H1 (cell line): ENCODE results near the gene NEDD9. TPM values are rescaled to one million over a fixed set of nuclear protein-coding genes. Genes with fewer than 3 reads are reported as not detected.
A peak's percentile ranks its signal among the peaks of the same experiment; 100 is the strongest.

ENCODE experiments used
- CHD7 ChIP-seq: fragments of 300-600 bp; sonication (generic); IDR thresholded peaks from 2 replicates; pipeline ENCODE4 v1.7.1; 2012; ENCODE audit warnings: low read length, moderate library complexity, mild to moderate bottlenecking, inconsistent platforms; ENCODE audit not compliant: insufficient replicate concordance
- CTCF ChIP-seq, 3 experiments: IDR thresholded peaks; 1 replicate in 2 of 3; 2 replicates in 1 of 3; pipeline versions ENCODE4 v1.5.1 to v1.6.1; 2011; ENCODE audit warnings: low read length in 3 of 3, mild to moderate bottlenecking in 3 of 3, inconsistent platforms in 2 of 3, low read depth in 1 of 3, moderate library complexity in 1 of 3; ENCODE audit not compliant: insufficient read depth in 1 of 3; ENCODE audit errors: control extremely low read depth in 1 of 3
- JUN ChIP-seq: IDR thresholded peaks from 2 replicates; pipeline ENCODE4 v1.6.1; 2011; ENCODE audit warnings: low read depth, mild to moderate bottlenecking, improper control_type of control experiment, low read length
- PHF8 ChIP-seq: fragments of 200-600 bp; sonication (generic); conservative IDR thresholded peaks from 2 replicates; pipeline ENCODE4 v1.7.1; 2012; ENCODE audit warnings: low read depth, mild to moderate bottlenecking, inconsistent platforms, low read length, moderate library complexity
- POLR2A ChIP-seq, 2 experiments: IDR thresholded peaks; 1 replicate in 1 of 2; 2 replicates in 1 of 2; pipeline ENCODE4 v1.6.1; 2011; ENCODE audit warnings: low read depth in 2 of 2, low read length in 2 of 2, mild to moderate bottlenecking in 2 of 2; ENCODE audit errors: control extremely low read depth in 1 of 2
- RXRA ChIP-seq: IDR thresholded peaks from 2 replicates; pipeline ENCODE4 v1.6.1; 2011; ENCODE audit warnings: low read depth, mild to moderate bottlenecking, low read length, moderate library complexity; ENCODE audit not compliant: insufficient read depth
- TBP ChIP-seq: IDR thresholded peaks from 2 replicates; pipeline ENCODE4 v1.6.1; 2011; ENCODE audit warnings: low read depth, low read length, improper control_type of control experiment
- TCF12 ChIP-seq: IDR thresholded peaks from 2 replicates; pipeline ENCODE4 v1.6.1; 2011; ENCODE audit warnings: low read depth, mild to moderate bottlenecking, low read length
- polyA plus RNA-seq, 7 experiments: library from polyadenylated mRNA; depleted of rRNA in 3 of 7; stranded (reverse) in 5 of 7; unstranded in 2 of 7; fragments of >200 nt in 5 of 7; fragments of 200-250 nt in 2 of 7; gene quantifications; 1 replicate in 5 of 7; 2 replicates in 1 of 7; 4 replicates in 1 of 7; pipeline versions ENCODE4 v1.2.1 to v1.2.3, GENCODE V29; 2011 to 2013; ENCODE audit warnings: missing spikeins in 2 of 7, mixed read lengths in 2 of 7
- total RNA-seq: library from RNA; stranded (reverse); fragmentation: NEBNext Ultra II Directional; extraction: Animal tissue kit (Norgen Biotek cat#: 25700); gene quantifications from 2 replicates; pipeline ENCODE4 v1.2.1, GENCODE V29; 2021

The NEDD9 gene
- total and polyA plus RNA-seq, 2 of the 8 experiments (the other 6 are each of a cell fraction or from before 2014, with no cell fraction given), result 3.6 to 12.0 TPM

- TF ChIP-seq CHD7 (no peak), TCF12 (no peak), JUN (no peak), PHF8 (no peak), CTCF (IDR thresholded peaks at IDR 0.05; ENCODE audit: control extremely low read depth in 1 of 3, insufficient read depth in 1 of 3, low read depth in 1 of 3, low read length in 3 of 3) (peak; percentile 84 to 92 (median 88)), TBP (no peak), RXRA (no peak), POLR2A (IDR thresholded peaks at IDR 0.05; ENCODE audit: control extremely low read depth in 1 of 2, low read depth in 2 of 2, low read length in 2 of 2) (no peak)
Observed at GRCh38 chr6:11172501-11173327, 59.8 kb downstream of the NEDD9 start (continued).
